GOT3 (cell line): ENCODE data around the gene CHEK1.
"Not testable (repeated sequence)": the region's sequence is repeated elsewhere in the genome, so short reads cannot be mapped to it uniquely, and the experiment has no call there.

Experiments used
- DNase-seq: peaks from one replicate; lab custom pipeline; 2025; ENCODE audit warnings: mixed read lengths; lab: John Stamatoyannopoulos, UW

The CHEK1 gene

GRCh38 chr11:125701018-125701610 lies 76.2 kb downstream of the CHEK1 start:
- no peak for DNase-seq

DNA sequence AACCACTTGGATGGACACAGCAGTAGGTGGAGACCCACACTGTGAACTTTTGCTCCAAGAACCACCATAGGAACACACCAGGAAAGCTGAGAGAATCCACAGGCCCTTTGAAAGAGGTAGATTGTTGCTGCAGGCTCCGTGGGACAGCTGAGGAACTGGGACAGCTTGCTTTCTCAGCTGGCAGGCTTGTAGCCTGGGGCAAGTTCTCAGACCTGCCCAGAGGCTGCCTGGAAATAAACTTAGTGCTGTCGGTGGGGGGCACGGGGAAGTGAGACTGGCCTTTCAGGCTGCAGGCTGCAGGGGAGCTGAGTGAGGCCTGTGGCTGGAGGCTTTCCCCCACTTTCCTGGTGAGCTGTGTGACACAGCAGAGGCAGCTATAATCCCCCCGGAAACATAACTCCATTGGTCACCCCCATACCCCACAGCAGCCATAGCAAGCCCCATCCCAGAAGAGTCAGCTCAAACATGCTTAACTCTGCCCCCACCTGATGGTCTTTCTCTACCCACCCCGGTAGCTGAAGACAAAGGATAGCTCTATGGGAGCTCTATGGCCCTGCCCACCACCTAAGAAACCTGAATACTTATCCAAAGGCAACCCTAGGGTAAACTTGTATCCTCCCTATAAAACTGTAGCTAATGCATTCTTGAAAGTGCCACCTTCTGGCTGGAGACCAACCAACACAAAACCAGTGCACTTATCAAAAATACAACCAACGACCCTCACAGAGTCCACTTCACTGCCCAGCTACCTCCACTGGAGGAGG lies 77.1 kb downstream of the CHEK1 start:
- no peak for DNase-seq

DNA sequence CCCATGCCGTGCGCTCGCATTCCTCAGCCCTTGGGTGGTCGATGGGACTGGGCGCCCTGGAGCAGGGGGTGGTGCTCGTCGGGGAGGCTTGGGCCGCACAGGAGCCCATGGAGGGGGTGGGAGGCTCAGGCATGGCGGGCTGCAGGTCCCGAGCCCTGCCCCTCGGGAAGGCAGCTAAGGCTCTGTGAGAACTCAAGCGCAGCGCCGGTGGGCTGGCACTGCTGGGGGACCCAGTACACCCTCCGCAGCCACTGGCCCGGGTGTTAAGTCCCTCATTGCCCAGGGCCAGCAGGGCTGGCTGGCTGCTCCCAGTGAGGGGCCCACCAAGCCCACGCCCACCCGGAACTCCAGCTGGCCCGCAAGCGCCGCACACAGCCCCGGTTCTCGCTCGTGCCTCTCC lies 79.7 kb downstream of the CHEK1 start:
- not testable (repeated sequence) for DNase-seq

GRCh38 chr11:125720781-125721180 lies 95.8 kb downstream of the CHEK1 start:
- DNase-seq, result no peak

DNA sequence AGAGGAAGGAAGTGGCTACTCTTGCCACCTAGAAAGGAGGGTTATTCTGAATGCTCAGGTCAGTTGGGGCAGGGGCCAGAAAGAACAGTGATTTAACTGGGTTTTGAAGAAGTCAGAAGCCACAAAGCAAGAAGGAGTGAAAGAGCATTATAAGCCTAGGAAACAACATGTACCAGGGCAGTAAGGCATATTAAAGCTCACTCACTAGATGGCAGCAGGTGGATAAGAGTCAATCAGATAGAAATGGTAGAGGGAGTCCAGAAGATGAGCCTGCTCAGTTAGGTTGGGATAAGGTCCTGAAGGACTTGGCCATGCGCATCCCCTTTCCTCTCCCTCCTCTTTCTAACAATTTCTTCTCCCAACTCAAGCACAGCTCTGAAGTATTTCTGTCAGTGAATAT lies 99.2 kb downstream of the CHEK1 start:
- no peak for DNase-seq
